ENCODE data around the gene FAM170B. TPM values are rescaled to one million over a fixed set of nuclear protein-coding genes. Genes with fewer than 3 reads are reported as not detected.

Gene FAM170B
- total RNA-seq, 4 donors from 2014 or later, result not detected

DNA sequence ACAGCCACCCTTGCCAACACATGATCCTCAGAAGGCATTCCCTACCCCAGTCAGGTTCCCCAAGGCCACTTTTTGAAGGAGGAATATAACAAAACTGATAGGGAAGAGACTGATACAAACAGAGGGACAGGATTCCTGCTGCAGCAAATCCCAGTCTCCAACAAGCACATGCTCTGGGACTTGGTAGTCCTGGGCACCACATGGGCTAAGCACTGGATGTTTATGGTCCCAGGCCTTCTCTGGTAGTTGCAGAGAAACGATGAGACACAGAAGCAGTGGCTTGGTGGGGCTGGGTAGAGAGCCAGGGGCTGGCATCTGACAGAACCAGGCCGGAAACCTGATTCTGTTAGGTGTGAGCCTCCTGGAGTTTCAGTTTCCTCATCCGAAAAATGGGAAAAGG lies 21.7 kb downstream of the FAM170B start:
- Histone ChIP-seq H3K27me3 (no peaks in the 10 kb centered on the region), H3K4me3 (no peak overlapping the region), H3K27ac (no peak overlapping the region), H3K36me3 (peaks cover 0 to 7% of the 10 kb centered on the region in 2 donors), H3K9me3 (no peaks in the 10 kb centered on the region), H3K4me1 (peaks cover 0 to 82% (median 22%) of the 10 kb centered on the region in 3 donors)
- TF ChIP-seq POLR2AphosphoS5 (IDR thresholded peaks at IDR 0.05), result no peak
- no peak for TF ChIP-seq CTCF (IDR thresholded peaks at IDR 0.05)
- TF ChIP-seq EP300 (IDR thresholded peaks at IDR 0.05), result no peak
- TF ChIP-seq POLR2A (IDR thresholded peaks at IDR 0.05), result no peak
- WGBS, 2 donors (ENCODE audit: low coverage in 1 of 2), result 69% methylated on average over 3 of the region's 3 CpGs; no CpG with 5 or more reads in 1 of the 2 donors
- ATAC-seq, result no peak

- H3K4me1 ChIP-seq, result peaks cover 3 to 90% (median 29%) of the 10 kb centered on the region in 3 donors
- no peaks in the 10 kb centered on the region for H3K9me3 ChIP-seq
- ATAC-seq, result no peak
- peaks cover 0 to 7% of the 10 kb centered on the region in 2 donors for H3K36me3 ChIP-seq
- H3K4me3 ChIP-seq, result no peak overlapping the region
- no peak overlapping the region for H3K27ac ChIP-seq
- WGBS, 2 donors (ENCODE audit: low coverage in 1 of 2), result 0 to 100% methylated on average over 1 of the region's 8 CpGs
- TF ChIP-seq POLR2A (IDR thresholded peaks at IDR 0.05) (no peak), POLR2AphosphoS5 (IDR thresholded peaks at IDR 0.05) (no peak), EP300 (IDR thresholded peaks at IDR 0.05) (no peak), CTCF (IDR thresholded peaks at IDR 0.05) (no peak)
- H3K27me3 ChIP-seq, result no peaks in the 10 kb centered on the region
Observed at GRCh38 chr10:49111320-49111698, 22.5 kb downstream of the FAM170B start.

DNA sequence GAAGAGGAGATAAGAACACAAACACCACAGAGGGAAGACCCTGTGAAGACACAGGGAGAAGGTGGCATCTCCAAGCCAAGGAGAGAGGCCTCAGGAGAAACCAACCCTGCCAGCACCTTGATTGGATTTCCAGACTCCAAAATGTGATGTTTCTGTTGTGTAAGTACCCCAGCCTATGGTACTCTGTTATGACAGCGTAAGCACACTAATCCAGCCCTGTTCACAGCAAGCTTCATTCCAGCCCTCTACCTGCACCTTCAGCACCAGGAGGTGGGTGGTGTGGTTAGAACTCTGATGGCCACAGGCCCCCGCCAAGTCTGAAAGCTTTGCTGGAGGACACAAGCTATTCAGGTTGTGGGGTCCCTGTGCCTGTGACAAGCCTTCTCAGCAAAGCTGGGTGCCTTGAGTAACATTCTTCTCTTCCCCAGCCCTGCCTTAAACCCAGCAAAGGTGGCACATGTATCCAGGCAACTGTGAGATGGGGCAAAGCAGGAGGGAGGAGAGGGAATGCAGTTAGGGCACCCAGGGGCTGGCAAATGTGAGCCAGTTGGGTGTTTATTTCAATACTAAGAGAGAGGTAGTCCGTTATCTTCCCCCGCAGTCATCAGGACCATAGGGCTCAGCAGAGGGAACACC lies 23.0 kb downstream of the FAM170B start:
- peaks cover 0 to 7% of the 10 kb centered on the region in 2 donors for H3K36me3 ChIP-seq
- 94% methylated on average over 2 of the region's 4 CpGs; no CpG with 5 or more reads in 1 of the 2 donors for WGBS, 2 donors (ENCODE audit: low coverage in 1 of 2)
- no peaks in the 10 kb centered on the region for H3K9me3 ChIP-seq
- no peaks in the 10 kb centered on the region for H3K27me3 ChIP-seq
- peaks cover 3 to 92% (median 32%) of the 10 kb centered on the region in 3 donors for H3K4me1 ChIP-seq
- TF ChIP-seq POLR2A (IDR thresholded peaks at IDR 0.05), result no peak
- no peak for TF ChIP-seq EP300 (IDR thresholded peaks at IDR 0.05)
- TF ChIP-seq POLR2AphosphoS5 (IDR thresholded peaks at IDR 0.05), result no peak
- no peak for TF ChIP-seq CTCF (IDR thresholded peaks at IDR 0.05)
- H3K27ac ChIP-seq, result no peak overlapping the region
- no peak overlapping the region for H3K4me3 ChIP-seq
- no peak for ATAC-seq

DNA sequence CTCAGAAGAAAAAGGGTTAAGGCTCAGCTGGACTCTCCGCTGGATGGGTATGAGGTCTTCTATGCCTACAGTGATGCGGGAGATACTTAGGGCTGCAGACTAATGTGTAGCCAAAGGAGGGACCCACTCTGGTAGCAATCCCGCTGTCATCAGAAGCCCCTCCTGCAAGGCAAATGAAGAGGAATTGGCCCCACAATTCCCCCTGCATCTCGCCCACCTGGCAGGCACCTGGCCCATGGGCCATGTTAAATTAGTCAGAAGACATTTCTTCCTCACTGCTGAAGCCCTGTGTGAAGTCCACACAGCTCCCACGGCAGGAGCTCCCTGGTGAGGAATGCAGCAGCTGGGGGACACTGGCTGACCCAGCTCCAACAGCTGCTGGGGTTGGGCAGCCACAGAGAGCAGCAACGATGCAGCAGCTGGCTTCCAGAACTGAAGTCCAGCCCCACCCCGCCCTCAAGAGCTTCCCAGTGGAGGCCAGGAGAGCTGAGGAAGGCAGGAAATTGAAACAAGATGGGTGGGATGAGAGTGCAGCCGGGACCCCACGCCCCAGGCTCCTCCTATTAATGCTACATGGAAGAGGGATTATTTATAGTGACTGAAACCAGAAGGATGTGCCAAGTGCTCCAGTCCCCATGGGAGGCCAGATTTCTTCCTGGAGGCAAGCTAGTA lies 24.0 kb downstream of the FAM170B start:
- Histone ChIP-seq H3K9me3 (no peaks in the 10 kb centered on the region), H3K4me1 (peaks cover 3 to 98% (median 32%) of the 10 kb centered on the region in 3 donors), H3K27me3 (no peaks in the 10 kb centered on the region), H3K36me3 (peaks cover 0 to 7% of the 10 kb centered on the region in 2 donors), H3K4me3 (no peak overlapping the region), H3K27ac (no peak overlapping the region)
- WGBS, 2 donors (ENCODE audit: low coverage in 1 of 2), result 48 to 72% methylated on average over 4 of the region's 9 CpGs
- peak; percentile 75 for ATAC-seq
- TF ChIP-seq EP300 (IDR thresholded peaks at IDR 0.05) (no peak), POLR2AphosphoS5 (IDR thresholded peaks at IDR 0.05) (no peak), CTCF (IDR thresholded peaks at IDR 0.05) (no peak), POLR2A (IDR thresholded peaks at IDR 0.05) (no peak)
